Breast epithelium (tissue), 3 donors: ENCODE measurements around the gene FGR.

Experiments used
- POLR2A ChIP-seq: fragments of 450-650 bp; IDR thresholded peaks from one replicate; pipeline ENCODE4 v1.6.1; 2016; ENCODE audit warnings: antibody characterized with exemption, mild to moderate bottlenecking, moderate library complexity
- TF ChIP-seq, protein P1 (sequence below), 3 donors: fragments of 450-650 bp; IDR thresholded peaks; one replicate each; pipeline ENCODE4 v1.5.1; 2016 to 2017; ENCODE audit warnings: antibody characterized with exemption in 3 of 3, mild to moderate bottlenecking in 3 of 3, moderate library complexity in 3 of 3

DNA sequence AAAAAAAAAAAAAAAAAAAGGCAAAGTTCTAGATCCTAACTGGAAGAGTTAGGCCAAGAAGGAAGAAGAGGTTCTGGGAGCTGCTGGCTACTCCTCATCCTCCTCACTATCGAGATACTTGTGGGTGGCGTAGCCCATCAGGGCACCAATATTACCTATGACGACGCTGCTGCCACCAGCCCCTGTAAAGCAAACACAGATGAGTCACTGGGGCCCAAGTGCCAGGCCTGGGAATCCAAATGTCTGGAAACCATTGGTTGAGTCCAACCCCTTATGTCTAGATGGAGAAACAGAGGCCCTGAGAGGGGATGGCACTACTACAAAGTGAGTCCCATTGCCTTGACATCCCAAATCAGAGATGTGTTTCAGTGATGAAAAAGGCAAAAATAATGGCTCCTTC is 31.3 kb upstream of the FGR start:
- TF ChIP-seq, protein P1, sequence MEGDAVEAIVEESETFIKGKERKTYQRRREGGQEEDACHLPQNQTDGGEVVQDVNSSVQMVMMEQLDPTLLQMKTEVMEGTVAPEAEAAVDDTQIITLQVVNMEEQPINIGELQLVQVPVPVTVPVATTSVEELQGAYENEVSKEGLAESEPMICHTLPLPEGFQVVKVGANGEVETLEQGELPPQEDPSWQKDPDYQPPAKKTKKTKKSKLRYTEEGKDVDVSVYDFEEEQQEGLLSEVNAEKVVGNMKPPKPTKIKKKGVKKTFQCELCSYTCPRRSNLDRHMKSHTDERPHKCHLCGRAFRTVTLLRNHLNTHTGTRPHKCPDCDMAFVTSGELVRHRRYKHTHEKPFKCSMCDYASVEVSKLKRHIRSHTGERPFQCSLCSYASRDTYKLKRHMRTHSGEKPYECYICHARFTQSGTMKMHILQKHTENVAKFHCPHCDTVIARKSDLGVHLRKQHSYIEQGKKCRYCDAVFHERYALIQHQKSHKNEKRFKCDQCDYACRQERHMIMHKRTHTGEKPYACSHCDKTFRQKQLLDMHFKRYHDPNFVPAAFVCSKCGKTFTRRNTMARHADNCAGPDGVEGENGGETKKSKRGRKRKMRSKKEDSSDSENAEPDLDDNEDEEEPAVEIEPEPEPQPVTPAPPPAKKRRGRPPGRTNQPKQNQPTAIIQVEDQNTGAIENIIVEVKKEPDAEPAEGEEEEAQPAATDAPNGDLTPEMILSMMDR (IDR thresholded peaks at IDR 0.05) = no peak
- TF ChIP-seq POLR2A = no peak
